CD4-positive, CD25-positive, alpha-beta regulatory T cell (primary cell): Measurements from ENCODE around the gene RSU1. TPM values are rescaled to one million over a fixed set of nuclear protein-coding genes. Genes with fewer than 3 reads are reported as not detected.
A peak's percentile ranks its signal among the peaks of the same experiment; 100 is the strongest.

Source experiments
- ATAC-seq, 2 donors: fragments of 150-1000 bp; cut with Tn5 transposase; one replicate each; pipeline ENCODE4 v1.10.0; 2021; ENCODE audit warnings: low read depth in 2 of 2, moderate number of reproducible peaks in 2 of 2, moderate library complexity in 1 of 2
- DNase-seq, 3 donors: peaks; one replicate each; pipeline versions ENCODE4 v3.0.0 to v3.0.0-alpha.2; 2012 to 2022; ENCODE audit warnings: mixed read lengths in 1 of 3
- H3K27ac ChIP-seq: one replicate; pipeline ENCODE4 v1.7.0; 2013; ENCODE audit warnings: mild to moderate bottlenecking, low read length; ENCODE audit not compliant: insufficient read depth, poor library complexity, severe bottlenecking
- H3K27me3 ChIP-seq: one replicate; pipeline ENCODE4 v1.7.0; 2013; ENCODE audit warnings: low read length; ENCODE audit not compliant: control insufficient read depth, insufficient read depth
- H3K36me3 ChIP-seq: one replicate; pipeline ENCODE4 v1.7.0; 2013; ENCODE audit warnings: mild to moderate bottlenecking, low read length, moderate library complexity; ENCODE audit not compliant: control insufficient read depth, insufficient read depth
- H3K4me1 ChIP-seq: 2 replicates; pipeline ENCODE4 v1.7.0; 2013; ENCODE audit warnings: mild to moderate bottlenecking, low read length; ENCODE audit not compliant: insufficient read depth, control insufficient read depth, poor library complexity, severe bottlenecking
- H3K4me3 ChIP-seq: one replicate; pipeline ENCODE4 v1.7.0; 2013; ENCODE audit warnings: low read depth, mild to moderate bottlenecking, low read length, moderate library complexity
- H3K9me3 ChIP-seq, 2 experiments: 1 replicate in 1 of 2; 2 replicates in 1 of 2; pipeline ENCODE4 v1.7.0; 2013; ENCODE audit warnings: low read length in 2 of 2, mild to moderate bottlenecking in 1 of 2, moderate library complexity in 1 of 2; ENCODE audit not compliant: control insufficient read depth in 2 of 2
- H3K27ac Mint-ChIP-seq, 3 donors: one replicate each; pipeline ENCODE4 v1.8.0; 2020 to 2022; ENCODE audit warnings: mild to moderate bottlenecking in 3 of 3, mixed read lengths in 3 of 3, moderate library complexity in 2 of 3
- H3K27me3 Mint-ChIP-seq: one replicate; pipeline ENCODE4 v1.8.0; 2022; ENCODE audit warnings: mild to moderate bottlenecking, mixed read lengths
- H3K36me3 Mint-ChIP-seq: one replicate; pipeline ENCODE4 v1.8.0; 2020; ENCODE audit warnings: mixed read lengths
- H3K4me1 Mint-ChIP-seq, 4 donors: one replicate each; pipeline ENCODE4 v1.8.0; 2020 to 2022; ENCODE audit warnings: mixed read lengths in 4 of 4, mild to moderate bottlenecking in 1 of 4
- H3K4me3 Mint-ChIP-seq, 4 donors: one replicate each; pipeline ENCODE4 v1.8.0; 2020 to 2022; ENCODE audit warnings: mild to moderate bottlenecking in 4 of 4, mixed read lengths in 4 of 4, moderate library complexity in 3 of 4
- H3K9me3 Mint-ChIP-seq, 7 donors: one replicate each; pipeline ENCODE4 v1.8.0; 2020 to 2022; ENCODE audit warnings: mixed read lengths in 7 of 7, mild to moderate bottlenecking in 3 of 7, moderate library complexity in 2 of 7
- polyA plus RNA-seq, 4 donors: library from polyadenylated mRNA; unstranded; fragments of 300-500 nt; fragmentation: Illumina TruSeq; gene quantifications; one replicate each; pipeline ENCODE4 v1.2.3, GENCODE V29; 2021
- total RNA-seq: library from RNA; stranded (reverse); gene quantifications from one replicate; pipeline ENCODE4 v1.2.3, GENCODE V29; 2022

RSU1 gene
- total and polyA plus RNA-seq, 5 donors from 2014 or later: 69.2 to 165 (median 139) TPM

DNA sequence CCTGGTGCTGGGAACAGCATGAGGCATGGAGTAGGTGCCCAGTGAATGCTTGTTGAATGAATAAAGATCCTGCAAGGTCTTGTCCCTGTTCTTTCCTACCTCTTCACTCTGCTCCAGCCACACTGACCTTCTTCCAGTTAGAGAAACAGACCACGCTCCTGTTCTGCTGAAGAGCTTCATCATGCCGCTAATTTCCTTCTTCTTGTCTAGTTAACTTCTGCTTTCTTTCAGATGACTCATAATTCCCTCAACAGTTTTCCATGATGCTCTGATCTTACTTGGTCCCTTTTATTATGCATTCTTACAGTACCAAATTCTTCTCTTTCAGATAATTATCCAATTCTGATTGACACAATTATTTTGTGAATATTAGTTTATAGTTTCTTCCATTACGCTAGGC is 236.0 kb downstream of the RSU1 start:
- H3K27ac ChIP-seq: no peak overlapping the region
- H3K9me3 ChIP-seq: no peaks in the 10 kb centered on the region
- H3K4me1 Mint-ChIP-seq: no peaks in the 10 kb centered on the region
- peaks cover 0 to under 1% (median 0%) of the 10 kb centered on the region in 7 donors for H3K9me3 Mint-ChIP-seq
- no peak overlapping the region for H3K4me3 ChIP-seq
- H3K36me3 ChIP-seq: no peaks in the 10 kb centered on the region
- H3K4me3 Mint-ChIP-seq: no peak overlapping the region
- no peaks in the 10 kb centered on the region for H3K36me3 Mint-ChIP-seq
- peaks cover 19% of the 10 kb centered on the region for H3K27me3 Mint-ChIP-seq
- H3K27me3 ChIP-seq: peaks cover 29% of the 10 kb centered on the region
- no peaks in the 10 kb centered on the region for H3K4me1 ChIP-seq
- no peak for ATAC-seq
- no peak for DNase-seq
- no peak overlapping the region for H3K27ac Mint-ChIP-seq

GRCh38 chr10:16570731-16571130 is 246.5 kb downstream of the RSU1 start:
- Histone ChIP-seq H3K4me1 (no peaks in the 10 kb centered on the region), H3K27ac (no peak overlapping the region), H3K9me3 (no peaks in the 10 kb centered on the region), H3K27me3 (no peaks in the 10 kb centered on the region), H3K4me3 (peak overlapping the region; percentile 64), H3K36me3 (no peaks in the 10 kb centered on the region)
- Mint-ChIP-seq H3K9me3 (peaks cover 0 to 4% (median 0%) of the 10 kb centered on the region in 7 donors), H3K4me1 (peaks cover 0 to 7% (median 6%) of the 10 kb centered on the region in 4 donors), H3K36me3 (no peaks in the 10 kb centered on the region), H3K27me3 (peaks cover 18% of the 10 kb centered on the region), H3K4me3 (peak overlapping the region in 2 of 4 donors; percentile 36 to 53), H3K27ac (no peak overlapping the region)
- DNase-seq: peak in 1 of 3 donors; percentile 15
- ATAC-seq: no peak

DNA sequence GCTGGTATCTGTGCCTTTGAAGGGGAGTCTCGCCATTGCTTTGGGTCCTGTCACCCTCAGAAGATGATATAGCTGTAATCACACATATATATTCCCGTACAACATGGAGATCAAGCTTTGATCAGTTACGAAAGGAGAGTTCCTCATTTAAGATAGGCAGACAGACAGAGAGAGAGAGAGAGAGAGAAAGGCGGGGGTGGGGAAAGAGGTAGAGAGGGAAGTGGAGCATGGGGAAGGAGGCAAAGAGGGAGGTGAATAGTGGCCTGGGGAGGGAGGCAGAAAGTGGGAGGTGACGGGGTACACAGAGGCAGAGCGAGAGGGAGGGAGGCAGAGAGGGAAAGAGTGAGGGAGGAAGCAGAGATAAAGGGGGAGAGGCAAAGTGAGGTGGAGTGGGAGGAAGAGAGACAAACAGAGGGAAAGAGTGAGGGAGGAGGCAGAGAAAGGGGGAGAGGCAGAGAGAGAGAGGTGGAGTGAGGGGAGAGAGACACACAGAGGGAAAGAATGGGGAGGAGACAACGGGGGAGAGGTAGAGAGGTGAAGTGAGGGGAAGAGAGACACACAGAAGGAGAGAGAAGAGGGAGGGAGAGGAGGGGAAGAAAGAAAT is 250.9 kb downstream of the RSU1 start:
- no peaks in the 10 kb centered on the region for H3K4me1 ChIP-seq
- no peaks in the 10 kb centered on the region for H3K36me3 ChIP-seq
- no peaks in the 10 kb centered on the region for H3K27me3 ChIP-seq
- H3K27ac ChIP-seq: no peak overlapping the region
- no peaks in the 10 kb centered on the region for H3K9me3 ChIP-seq
- Mint-ChIP-seq H3K4me3 (no peak overlapping the region), H3K9me3 (peaks cover 0 to 2% (median 0%) of the 10 kb centered on the region in 7 donors), H3K27me3 (peaks cover 13% of the 10 kb centered on the region), H3K27ac (no peak overlapping the region), H3K4me1 (peaks cover 0 to 7% (median 6%) of the 10 kb centered on the region in 4 donors), H3K36me3 (no peaks in the 10 kb centered on the region)
- DNase-seq (no peak), ATAC-seq (no peak)
- H3K4me3 ChIP-seq: no peak overlapping the region

DNA sequence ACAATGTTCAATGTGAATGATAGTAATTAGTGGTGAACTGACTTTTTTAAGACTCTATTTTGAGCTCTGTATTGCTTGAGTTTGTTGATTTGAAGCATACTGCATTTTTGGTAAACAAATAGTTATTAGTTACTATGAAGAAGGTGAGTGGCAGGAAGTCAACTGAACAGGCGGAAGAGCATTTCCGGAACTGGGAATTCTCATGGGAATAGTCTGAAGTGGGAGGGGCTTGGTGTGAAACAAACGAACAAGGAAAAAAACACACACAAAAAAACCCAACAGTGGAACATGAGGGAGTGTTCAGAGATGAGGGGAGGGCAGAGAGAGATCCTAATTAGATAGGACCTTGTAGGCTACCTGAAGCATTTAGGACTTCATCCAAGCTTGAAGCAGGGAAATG is 251.6 kb downstream of the RSU1 start:
- Mint-ChIP-seq H3K4me3 (no peak overlapping the region), H3K36me3 (no peaks in the 10 kb centered on the region), H3K4me1 (peaks cover 0 to 2% (median 2%) of the 10 kb centered on the region in 4 donors), H3K27me3 (peaks cover 13% of the 10 kb centered on the region), H3K9me3 (peaks cover 0 to 2% (median 0%) of the 10 kb centered on the region in 7 donors), H3K27ac (no peak overlapping the region)
- Histone ChIP-seq H3K27ac (no peak overlapping the region), H3K4me1 (no peaks in the 10 kb centered on the region), H3K36me3 (no peaks in the 10 kb centered on the region), H3K9me3 (no peaks in the 10 kb centered on the region), H3K27me3 (no peaks in the 10 kb centered on the region), H3K4me3 (no peak overlapping the region)
- no peak for ATAC-seq
- no peak for DNase-seq

GRCh38 chr10:16562891-16563290 is 254.3 kb downstream of the RSU1 start:
- Mint-ChIP-seq H3K9me3 (peaks cover 0 to 4% (median 0%) of the 10 kb centered on the region in 7 donors), H3K36me3 (no peaks in the 10 kb centered on the region), H3K4me3 (no peak overlapping the region), H3K4me1 (no peaks in the 10 kb centered on the region), H3K27ac (no peak overlapping the region), H3K27me3 (peaks cover 21% of the 10 kb centered on the region)
- DNase-seq (no peak), ATAC-seq (no peak)
- Histone ChIP-seq H3K4me1 (no peaks in the 10 kb centered on the region), H3K27me3 (no peaks in the 10 kb centered on the region), H3K4me3 (no peak overlapping the region), H3K36me3 (no peaks in the 10 kb centered on the region), H3K9me3 (no peaks in the 10 kb centered on the region), H3K27ac (no peak overlapping the region)

DNA sequence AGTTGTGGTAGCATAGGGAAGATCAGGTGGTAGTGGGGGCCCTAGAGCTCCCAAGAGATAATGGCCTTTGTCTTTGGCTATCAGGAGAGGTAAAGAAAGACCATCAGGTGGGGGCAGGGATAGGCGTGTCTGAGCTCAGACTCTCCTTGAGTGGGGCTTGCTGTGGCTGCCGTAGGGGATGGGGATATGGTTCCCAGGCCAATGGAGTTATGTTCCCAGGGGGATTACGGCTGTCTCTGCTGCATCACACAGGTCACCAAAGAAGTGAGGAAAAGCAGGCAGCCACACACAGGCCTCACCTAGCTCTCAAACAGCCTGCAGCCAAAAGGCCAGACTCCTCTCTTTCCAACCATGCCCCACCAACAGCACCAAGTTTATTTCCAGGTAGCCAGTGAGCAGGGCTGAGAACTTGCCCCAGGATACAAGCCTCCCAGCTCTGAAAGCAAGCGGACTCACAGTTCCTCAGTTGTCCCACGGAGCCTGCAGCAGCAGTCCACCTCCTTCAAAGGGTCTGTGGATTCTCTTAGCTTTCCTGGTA is 257.9 kb downstream of the RSU1 start:
- Mint-ChIP-seq H3K36me3 (no peaks in the 10 kb centered on the region), H3K4me1 (no peaks in the 10 kb centered on the region), H3K27me3 (peaks cover 35% of the 10 kb centered on the region), H3K4me3 (no peak overlapping the region), H3K27ac (no peak overlapping the region), H3K9me3 (peaks cover 0 to 6% (median 0%) of the 10 kb centered on the region in 7 donors)
- Histone ChIP-seq H3K9me3 (no peaks in the 10 kb centered on the region), H3K4me3 (no peak overlapping the region), H3K4me1 (no peaks in the 10 kb centered on the region), H3K27ac (no peak overlapping the region), H3K36me3 (no peaks in the 10 kb centered on the region), H3K27me3 (peaks cover 3% of the 10 kb centered on the region)
- ATAC-seq: no peak
- DNase-seq: no peak

DNA sequence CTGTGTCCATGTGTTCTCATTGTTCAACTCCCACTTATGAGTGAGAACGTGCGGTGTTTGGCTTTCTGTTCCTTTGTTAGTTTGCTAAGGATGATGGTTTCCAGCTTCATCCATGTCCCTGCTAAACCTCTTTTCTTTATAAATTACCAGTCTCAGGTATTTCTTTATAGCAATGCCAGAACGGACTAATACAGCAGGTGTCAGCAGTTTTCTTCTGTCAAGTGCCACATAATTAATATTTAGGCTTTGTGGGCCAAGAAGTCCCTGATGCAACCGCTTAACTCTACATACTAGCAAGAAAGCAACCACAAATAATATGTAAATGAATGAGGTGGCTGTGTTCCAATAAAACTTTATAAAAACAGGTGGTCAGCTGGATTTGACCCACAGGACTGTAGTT is 269.3 kb downstream of the RSU1 start:
- no peak for DNase-seq
- H3K9me3 Mint-ChIP-seq: peaks cover 0 to 2% (median 0%) of the 10 kb centered on the region in 7 donors
- H3K27ac Mint-ChIP-seq: peak overlapping the region in 1 of 3 donors; percentile 9
- no peak for ATAC-seq
- Histone ChIP-seq H3K36me3 (no peaks in the 10 kb centered on the region), H3K4me1 (no peaks in the 10 kb centered on the region), H3K27me3 (no peaks in the 10 kb centered on the region), H3K9me3 (no peaks in the 10 kb centered on the region), H3K27ac (no peak overlapping the region), H3K4me3 (no peak overlapping the region)
- H3K4me1 Mint-ChIP-seq: peaks cover 0 to 4% (median 0%) of the 10 kb centered on the region in 4 donors
- H3K36me3 Mint-ChIP-seq: no peaks in the 10 kb centered on the region
- peaks cover 11% of the 10 kb centered on the region for H3K27me3 Mint-ChIP-seq
- H3K4me3 Mint-ChIP-seq: no peak overlapping the region
